Fibroblast of villous mesenchyme (primary cell): ENCODE results near the gene RBM46. TPM values are rescaled to one million over a fixed set of nuclear protein-coding genes. Genes with fewer than 3 reads are reported as not detected.

Experiments used
- DNase-seq: peaks from one replicate; pipeline ENCODE4 v3.0.0-alpha.2; 2010; ENCODE audit warnings: low read depth
- H3K4me3 ChIP-seq: 2 replicates; pipeline ENCODE4 v1.5.1; 2011; ENCODE audit warnings: low read depth, mild to moderate bottlenecking, low read length
- CTCF ChIP-seq: IDR thresholded peaks from 2 replicates; pipeline ENCODE4 v1.5.1; 2012; ENCODE audit warnings: low read depth, mild to moderate bottlenecking, low read length; ENCODE audit not compliant: insufficient read depth
- total RNA-seq: library from RNA; depleted of rRNA; stranded (reverse); fragments of >200 nt; gene quantifications from 2 replicates; pipeline ENCODE4 v1.2.3, GENCODE V29; 2012

Gene RBM46
- 0.32 TPM in 1 of 2 replicates, not detected in the other for total RNA-seq

- no peak for DNase-seq
- no peak within 1 kb of the TSS for H3K4me3 ChIP-seq
- TF ChIP-seq CTCF = no peak
Observed at GRCh38 chr4:154781126-154781982, at the start of gene RBM46. Gene RBM46 (plus strand): TSS chr4:154781272. CDS start chr4:154796753, 15,481 bp downstream.

- no peak for DNase-seq
- H3K4me3 ChIP-seq = no peak overlapping the region
- no peak for TF ChIP-seq CTCF
Observed at GRCh38 chr4:154731756-154732155, 49.3 kb upstream of the RBM46 start.

GRCh38 chr4:154732669-154733068 lies 48.4 kb upstream of the RBM46 start:
- TF ChIP-seq CTCF = no peak
- no peak overlapping the region for H3K4me3 ChIP-seq
- no peak for DNase-seq

GRCh38 chr4:154736770-154737169 lies 44.3 kb upstream of the RBM46 start:
- no peak for TF ChIP-seq CTCF
- no peak overlapping the region for H3K4me3 ChIP-seq
- no peak for DNase-seq

GRCh38 chr4:154738426-154738825 lies 42.6 kb upstream of the RBM46 start:
- no peak for TF ChIP-seq CTCF
- DNase-seq = no peak
- H3K4me3 ChIP-seq = no peak overlapping the region

- H3K4me3 ChIP-seq = no peak overlapping the region
- no peak for DNase-seq
- TF ChIP-seq CTCF = no peak
Observed at GRCh38 chr4:154739111-154739510, 42.0 kb upstream of the RBM46 start.

- no peak for DNase-seq
- no peak for TF ChIP-seq CTCF
Observed at GRCh38 chr4:154740462-154740861, 40.6 kb upstream of the RBM46 start.

More at GRCh38 chr4:154740462-154740861, 40.6 kb upstream of the RBM46 start:
- H3K4me3 ChIP-seq = no peak overlapping the region
